GM23338 (cell line): ENCODE results near the gene WDR33. TPM values are rescaled to one million over a fixed set of nuclear protein-coding genes. Genes with fewer than 3 reads are reported as not detected.

Experiments
- ATAC-seq: fragments of 200-7000 bp; cut with Tn5 transposase; 3 replicates; pipeline ENCODE4 v1.9.1; 2020
- DNase-seq: peaks from one replicate; pipeline ENCODE4 v3.0.0-alpha.2; 2015; ENCODE audit warnings: low spot score
- H2AFZ ChIP-seq: fragments of 200-600 bp; sonication (generic); 2 replicates; pipeline ENCODE4 v1.8.0; 2016; ENCODE audit warnings: antibody characterized with exemption, mild to moderate bottlenecking, moderate library complexity
- H3F3A ChIP-seq: fragments of 200-600 bp; sonication (generic); replicated peaks from 2 replicates; pipeline ENCODE4 v1.8.0; 2017; ENCODE audit warnings: antibody characterized with exemption, mixed run types, low read depth
- H3K27ac ChIP-seq: fragments of 200-600 bp; sonication (generic); 2 replicates; pipeline ENCODE4 v1.6.1; 2016; ENCODE audit warnings: low read depth
- H3K27me3 ChIP-seq: fragments of 200-600 bp; sonication (generic); 2 replicates; pipeline ENCODE4 v1.8.0; 2016; ENCODE audit warnings: mild to moderate bottlenecking, mixed run types, moderate library complexity; ENCODE audit not compliant: insufficient read depth
- H3K36me3 ChIP-seq: fragments of 200-600 bp; sonication (generic); 2 replicates; pipeline ENCODE4 v1.8.0; 2016; ENCODE audit warnings: mild to moderate bottlenecking; ENCODE audit not compliant: insufficient read depth
- H3K4me1 ChIP-seq: fragments of 200-600 bp; sonication (generic); 2 replicates; pipeline ENCODE4 v1.8.0; 2016; ENCODE audit warnings: mild to moderate bottlenecking, moderate library complexity; ENCODE audit not compliant: insufficient read depth
- H3K4me2 ChIP-seq: fragments of 200-600 bp; sonication (generic); 2 replicates; pipeline ENCODE4 v1.7.1; 2017; ENCODE audit warnings: mixed run types
- H3K4me3 ChIP-seq: fragments of 200-600 bp; sonication (generic); 2 replicates; pipeline ENCODE4 v1.6.1; 2016; ENCODE audit warnings: mixed run types
- H3K79me2 ChIP-seq: fragments of 200-600 bp; sonication (generic); replicated peaks from 2 replicates; pipeline ENCODE4 v1.8.0; 2017; ENCODE audit warnings: mild to moderate bottlenecking; ENCODE audit not compliant: insufficient read depth
- H3K9me2 ChIP-seq: fragments of 200-600 bp; sonication (generic); 2 replicates; pipeline ENCODE4 v1.8.0; 2017; ENCODE audit not compliant: insufficient read depth
- H4K20me1 ChIP-seq: fragments of 200-600 bp; sonication (generic); replicated peaks from 2 replicates; pipeline ENCODE4 v1.8.0; 2017; ENCODE audit warnings: mild to moderate bottlenecking; ENCODE audit not compliant: insufficient read depth
- H3K27ac Mint-ChIP-seq: 2 replicates; pipeline ENCODE4 v1.8.0; 2020; ENCODE audit warnings: inconsistent platforms, mild to moderate bottlenecking, moderate library complexity, mixed read lengths
- H3K27me3 Mint-ChIP-seq: 3 replicates; pipeline ENCODE4 v1.8.0; 2022; ENCODE audit warnings: low read depth, mild to moderate bottlenecking, moderate library complexity, mixed read lengths, inconsistent platforms; ENCODE audit not compliant: insufficient read depth, poor library complexity
- H3K36me3 Mint-ChIP-seq: 3 replicates; pipeline ENCODE4 v1.8.0; 2021; ENCODE audit warnings: low read depth, mild to moderate bottlenecking, inconsistent platforms, moderate library complexity, mixed read lengths
- H3K4me1 Mint-ChIP-seq: 3 replicates; pipeline ENCODE4 v1.8.0; 2020; ENCODE audit warnings: mild to moderate bottlenecking, inconsistent platforms, mixed read lengths
- H3K4me3 Mint-ChIP-seq: 3 replicates; pipeline ENCODE4 v1.8.0; 2021; ENCODE audit warnings: moderate library complexity, mild to moderate bottlenecking, inconsistent platforms, mixed read lengths
- H3K9me3 Mint-ChIP-seq: 3 replicates; pipeline ENCODE4 v1.8.0; 2020; ENCODE audit warnings: moderate library complexity, mild to moderate bottlenecking, inconsistent platforms, mixed read lengths
- CREB1 ChIP-seq: fragments of 250-450 bp; sonication (Bioruptor Pico); IDR thresholded peaks from 2 replicates; pipeline ENCODE4 v1.5.0; 2020; ENCODE audit warnings: low read depth, mild to moderate bottlenecking, moderate library complexity
- CTCF ChIP-seq, 2 experiments: fragments of 200-600 bp in 1 of 2; sonication (generic) in 1 of 2; conservative IDR thresholded peaks; 2 replicates each; pipeline versions ENCODE4 v1.5.1 to v1.6.1; 2016 to 2017; ENCODE audit warnings: antibody characterized with exemption in 2 of 2, low read depth in 2 of 2, mild to moderate bottlenecking in 2 of 2, moderate library complexity in 1 of 2
- ETS1 ChIP-seq: IDR thresholded peaks from 2 replicates; pipeline ENCODE4 v1.6.1; 2016; ENCODE audit warnings: antibody characterized with exemption
- EZH2 ChIP-seq: fragments of 200-600 bp; sonication (generic); IDR thresholded peaks from one replicate; pipeline ENCODE4 v1.8.0; 2017; ENCODE audit warnings: antibody characterized with exemption, mild to moderate bottlenecking, low read depth; ENCODE audit not compliant: unreplicated experiment
- EZH2phosphoT487 ChIP-seq: fragments of 200-600 bp; sonication (generic); IDR thresholded peaks from one replicate; pipeline ENCODE4 v1.8.1; 2018; ENCODE audit warnings: antibody characterized with exemption; ENCODE audit not compliant: unreplicated experiment
- JUNB ChIP-seq: IDR thresholded peaks from one replicate; pipeline ENCODE4 v1.6.1; 2016; ENCODE audit warnings: antibody characterized with exemption; ENCODE audit not compliant: unreplicated experiment
- REST ChIP-seq: IDR thresholded peaks from one replicate; pipeline ENCODE4 v1.6.1; 2018; ENCODE audit warnings: antibody characterized with exemption; ENCODE audit not compliant: unreplicated experiment
- STAT1 ChIP-seq: IDR thresholded peaks from one replicate; pipeline ENCODE4 v1.6.1; 2016; ENCODE audit warnings: antibody characterized with exemption; ENCODE audit not compliant: unreplicated experiment
- ZNF114 ChIP-seq: fragments of 250-450 bp; sonication (Bioruptor Pico); IDR thresholded peaks from 2 replicates; pipeline ENCODE4 v1.5.0; 2020; ENCODE audit warnings: mild to moderate bottlenecking, moderate library complexity
- polyA plus RNA-seq: library from polyadenylated mRNA; unstranded; fragments of >200 nt; fragmentation: Nextera tagmentation; extraction: Ambion mirVana; gene quantifications from 2 replicates; pipeline ENCODE4 v1.2.1, GENCODE V29; 2016
- total RNA-seq: library from RNA; depleted of rRNA; stranded (reverse); fragments of >200 nt; shearing (Covaris generic); gene quantifications from 2 replicates; pipeline ENCODE4 v1.2.3, GENCODE V29; 2014

WDR33 gene
- total and polyA plus RNA-seq, 2 experiments from 2014 or later: 37.2 to 54.7 TPM

- Mint-ChIP-seq H3K4me1 (no peaks in the 10 kb centered on the region), H3K4me3 (no peak overlapping the region), H3K9me3 (no peaks in the 10 kb centered on the region), H3K27ac (no peak overlapping the region), H3K36me3 (peaks cover 10% of the 10 kb centered on the region; the same call in 2 of the 3 replicates), H3K27me3 (peaks cover 6% of the 10 kb centered on the region)
- ATAC-seq (no peak), DNase-seq (no peak)
- no peak overlapping the region for H3K4me3 ChIP-seq
- H3K4me1 ChIP-seq: no peaks in the 10 kb centered on the region; the same call in 1 of the 2 replicates
- no peaks in the 10 kb centered on the region; the same call in 1 of the 2 replicates for H3K36me3 ChIP-seq
- TF ChIP-seq CREB1 (CRISPR knock-in tag): no peak
- no peak for TF ChIP-seq REST
- no peak for TF ChIP-seq JUNB
- no peak for TF ChIP-seq EZH2
- TF ChIP-seq ETS1: no peak
- TF ChIP-seq CTCF (conservative IDR thresholded peaks at IDR 0.05; ENCODE audit: low read depth in 2 of 2): no peak
- TF ChIP-seq EZH2phosphoT487: no peak
- no peaks in the 10 kb centered on the region for H3F3A ChIP-seq
- no peak overlapping the region for H2AFZ ChIP-seq
- H3K27me3 ChIP-seq: no peaks in the 10 kb centered on the region
- no peaks in the 10 kb centered on the region for H4K20me1 ChIP-seq
- no peaks in the 10 kb centered on the region for H3K9me2 ChIP-seq
- no peaks in the 10 kb centered on the region for H3K79me2 ChIP-seq
- no peak overlapping the region for H3K27ac ChIP-seq
- H3K4me2 ChIP-seq: no peak overlapping the region
These were observed 56.8 kb downstream of the WDR33 start for GRCh38 chr2:127754186-127754585.

- Mint-ChIP-seq H3K36me3 (peaks cover 14% of the 10 kb centered on the region; the same call in 2 of the 3 replicates), H3K4me3 (no peak overlapping the region), H3K9me3 (no peaks in the 10 kb centered on the region), H3K27me3 (peaks cover 6% of the 10 kb centered on the region), H3K27ac (no peak overlapping the region), H3K4me1 (no peaks in the 10 kb centered on the region)
- Histone ChIP-seq H3K9me2 (no peaks in the 10 kb centered on the region), H3K79me2 (no peaks in the 10 kb centered on the region), H3F3A (no peaks in the 10 kb centered on the region), H3K4me1 (no peaks in the 10 kb centered on the region), H4K20me1 (no peaks in the 10 kb centered on the region), H3K4me2 (no peak overlapping the region), H3K36me3 (no peaks in the 10 kb centered on the region), H3K4me3 (no peak overlapping the region), H3K27ac (no peak overlapping the region), H2AFZ (no peak overlapping the region), H3K27me3 (no peaks in the 10 kb centered on the region)
- no peak for ATAC-seq
- DNase-seq: no peak
- TF ChIP-seq REST (no peak), ZNF114 (CRISPR knock-in tag) (no peak), CREB1 (CRISPR knock-in tag) (no peak), STAT1 (no peak), JUNB (no peak), EZH2phosphoT487 (no peak)
These were observed 57.6 kb downstream of the WDR33 start for GRCh38 chr2:127753374-127753773.
